ENCODE measurements around the gene CREB3L2.
"Not testable (repeated sequence)": the region's sequence is repeated elsewhere in the genome, so short reads cannot be mapped to it uniquely, and the experiment has no call there.

CREB3L2 gene

DNA sequence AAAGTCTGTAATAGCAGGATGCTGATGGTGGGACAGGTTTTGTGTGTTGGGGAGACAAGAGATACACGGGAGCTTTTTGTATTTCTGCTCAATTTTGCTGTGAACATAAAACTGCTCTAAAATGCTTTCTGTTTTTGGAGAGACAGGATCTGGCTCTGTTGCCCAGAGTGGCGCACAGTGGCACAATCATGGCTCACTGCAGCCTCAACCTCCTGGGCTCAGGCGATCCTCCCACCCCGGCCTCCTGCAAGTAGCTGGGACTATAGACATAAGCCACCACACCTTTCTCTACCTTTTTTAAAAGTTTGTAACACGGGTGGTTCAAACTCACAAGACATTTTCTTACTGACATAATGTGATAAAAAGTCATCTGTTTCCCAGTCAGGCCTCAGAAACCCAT lies 14.3 kb downstream of the CREB3L2 start:
- DNase-seq (ENCODE audit: low spot score) = no peak

DNA sequence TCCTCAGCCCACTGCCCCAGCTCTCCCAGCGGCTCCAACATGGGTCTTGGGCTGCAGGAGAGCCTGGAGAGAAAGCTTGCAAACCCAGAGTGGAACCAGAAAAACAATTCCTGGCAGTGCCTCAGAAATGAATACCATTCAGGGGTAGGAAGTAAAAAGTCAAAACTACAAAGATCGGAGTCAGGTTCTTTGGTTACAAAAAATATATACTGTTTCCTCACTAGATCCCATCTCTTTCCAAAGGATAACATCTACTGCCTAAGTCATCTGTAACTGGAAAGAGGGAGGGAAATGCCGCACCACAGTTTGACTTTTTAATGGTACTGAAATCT lies 14.9 kb downstream of the CREB3L2 start:
- no peak for DNase-seq (ENCODE audit: low spot score)

DNA sequence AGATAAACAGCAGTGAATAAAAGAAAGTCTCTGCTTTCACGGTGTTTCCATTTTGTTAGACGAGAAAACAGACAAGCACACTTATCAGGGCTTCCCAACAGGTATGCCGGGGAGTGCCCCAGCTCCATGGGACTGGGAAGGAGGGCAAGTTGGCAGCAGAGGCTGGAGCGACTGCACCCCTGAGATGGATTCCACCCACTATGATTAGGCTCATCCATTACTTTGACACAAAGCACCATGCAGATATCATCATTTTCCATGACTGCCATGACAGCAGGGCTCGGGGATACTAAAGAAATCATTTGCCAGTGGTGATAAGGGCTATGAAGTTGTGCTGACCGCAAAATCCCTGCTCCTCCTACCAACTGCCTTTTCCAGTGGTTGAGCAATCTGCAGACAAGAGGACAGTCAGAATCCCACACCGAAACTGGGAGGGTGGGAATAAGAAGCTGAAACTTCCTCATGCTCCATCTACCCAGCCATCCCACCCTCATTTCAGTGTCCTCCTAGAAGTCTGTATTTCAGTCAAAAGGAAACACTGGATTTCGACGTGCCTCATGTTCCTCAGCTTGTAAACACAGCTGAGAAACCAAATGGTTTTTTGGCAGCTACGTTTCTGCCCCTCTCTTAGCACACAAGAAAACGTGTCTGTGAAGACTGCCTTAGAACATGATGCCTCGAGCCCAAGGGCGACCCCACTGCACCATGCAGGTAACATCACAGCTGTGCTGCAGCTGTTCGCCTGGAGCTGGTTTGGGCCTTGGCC lies 15.5 kb downstream of the CREB3L2 start:
- no peak for DNase-seq (ENCODE audit: low spot score)

DNA sequence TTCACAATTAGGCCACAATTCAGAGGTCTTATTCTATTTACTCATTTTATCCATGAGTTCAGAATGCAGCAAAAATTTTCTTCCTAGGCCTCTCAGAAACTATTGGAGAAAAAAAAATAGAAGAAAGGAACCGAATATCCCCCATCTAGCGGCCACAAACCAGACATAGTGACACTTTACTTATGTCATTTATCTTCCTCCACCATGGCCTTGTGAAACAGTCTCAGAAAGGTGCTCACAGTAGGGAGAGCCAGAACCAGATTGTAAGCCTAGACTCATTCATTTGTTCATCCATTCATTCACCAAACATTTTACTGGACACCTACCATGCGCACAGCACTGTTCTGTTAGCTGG lies 16.0 kb downstream of the CREB3L2 start:
- DNase-seq (ENCODE audit: low spot score) = no peak

DNA sequence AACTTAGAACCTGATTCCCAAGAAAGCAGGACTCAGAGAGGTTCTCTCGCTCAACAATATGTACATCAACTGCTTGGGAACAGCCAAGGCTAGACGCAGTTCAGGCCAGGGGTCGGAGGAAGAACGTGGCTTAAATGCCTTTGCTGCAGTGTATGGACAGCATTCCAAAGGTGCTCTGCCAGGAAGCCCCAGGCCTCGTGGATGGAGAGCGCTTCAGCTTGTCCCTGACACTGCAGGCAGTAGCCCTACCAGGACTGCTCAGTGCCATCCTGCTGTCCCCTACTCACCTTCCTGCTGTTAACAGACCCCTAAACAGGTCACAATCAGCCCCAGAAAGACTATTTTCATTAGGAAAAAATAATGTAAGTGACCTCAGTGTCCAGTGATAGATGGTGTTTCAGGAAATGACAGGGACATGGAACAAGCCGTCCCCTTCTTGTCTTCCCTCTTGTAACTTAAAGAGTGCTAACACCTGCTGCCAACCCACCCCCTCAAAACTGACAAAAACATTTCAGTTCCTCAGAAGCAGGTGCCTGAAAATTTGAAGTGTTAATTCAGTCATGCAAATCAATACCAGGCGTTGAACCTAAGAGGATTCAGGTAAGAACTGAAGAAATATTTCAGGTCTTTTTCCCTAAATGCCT lies 16.5 kb downstream of the CREB3L2 start:
- DNase-seq (ENCODE audit: low spot score) = no peak

DNA sequence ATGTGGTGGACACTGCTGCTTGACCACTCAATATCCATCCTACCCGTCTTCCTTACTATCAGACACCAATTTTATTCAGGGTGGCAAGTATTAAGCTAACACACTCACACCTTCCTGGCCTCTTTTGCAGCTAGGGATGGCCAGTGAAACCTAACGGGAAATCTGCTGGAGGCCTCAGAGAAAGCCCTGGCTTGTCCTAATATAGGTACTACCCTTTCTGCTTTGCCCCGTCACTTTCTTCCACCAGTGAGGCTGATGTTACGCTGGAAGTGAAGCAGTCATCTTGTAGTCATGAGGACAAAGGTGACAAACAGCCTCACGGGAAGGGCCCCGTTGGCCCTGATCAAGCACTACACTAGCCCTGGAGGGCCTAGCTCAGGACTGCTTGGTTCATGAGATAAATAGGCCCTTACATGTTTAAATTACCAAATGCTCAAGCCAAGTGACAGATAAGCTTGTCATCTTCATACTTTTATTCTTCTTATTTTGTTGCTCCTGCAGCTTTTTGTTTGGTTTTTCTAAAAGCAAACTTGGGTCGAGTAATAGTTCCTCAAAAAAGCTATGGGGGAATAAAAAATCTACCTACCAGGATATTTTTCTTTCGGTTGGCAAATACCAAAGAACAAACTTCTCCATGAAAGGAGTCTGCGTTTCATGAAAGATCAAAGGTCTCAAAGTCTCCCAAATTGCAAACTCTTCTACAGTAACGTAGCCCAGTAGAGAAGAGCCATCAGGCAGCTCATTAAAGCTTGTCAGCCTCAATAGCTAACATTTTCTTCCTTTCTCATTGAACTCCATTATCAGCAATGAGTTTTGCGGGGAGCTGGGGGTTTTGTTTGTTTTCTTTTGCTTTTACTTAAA lies 17.5 kb downstream of the CREB3L2 start:
- DNase-seq (ENCODE audit: low spot score) = no peak

DNA sequence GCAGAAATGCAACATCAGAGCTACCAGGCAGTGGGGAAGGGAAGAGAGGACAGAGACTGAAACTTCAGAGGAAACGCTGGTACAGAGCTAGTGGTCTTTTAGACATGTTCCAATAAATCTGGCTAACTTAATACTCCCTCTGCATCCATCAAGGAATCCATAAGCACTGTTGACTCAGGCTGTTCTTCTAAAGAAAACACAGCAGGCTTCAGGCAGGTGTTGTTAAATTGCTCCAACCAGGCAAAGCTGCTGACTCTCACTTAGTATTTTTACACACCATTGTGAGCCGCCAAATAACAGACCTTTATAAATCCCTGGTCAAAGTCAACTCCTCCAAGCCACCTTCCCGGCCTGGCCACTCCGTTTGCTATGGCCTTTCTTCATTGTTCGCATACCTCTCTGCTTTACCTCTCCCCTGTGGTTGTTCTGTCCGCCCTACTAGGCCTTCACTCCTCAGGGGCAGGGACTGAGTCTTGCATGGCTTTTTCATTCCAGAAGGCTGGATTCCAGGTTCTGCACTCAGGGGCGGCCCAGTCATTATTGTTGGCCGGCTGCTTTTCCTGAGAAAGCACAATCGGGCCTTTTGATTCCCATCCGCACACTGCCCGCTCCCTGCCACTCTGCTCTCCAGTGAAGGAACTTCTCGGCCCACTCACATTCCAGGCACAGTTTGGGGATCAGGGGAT lies 18.4 kb downstream of the CREB3L2 start:
- peak; percentile 71 for DNase-seq (ENCODE audit: low spot score)

DNA sequence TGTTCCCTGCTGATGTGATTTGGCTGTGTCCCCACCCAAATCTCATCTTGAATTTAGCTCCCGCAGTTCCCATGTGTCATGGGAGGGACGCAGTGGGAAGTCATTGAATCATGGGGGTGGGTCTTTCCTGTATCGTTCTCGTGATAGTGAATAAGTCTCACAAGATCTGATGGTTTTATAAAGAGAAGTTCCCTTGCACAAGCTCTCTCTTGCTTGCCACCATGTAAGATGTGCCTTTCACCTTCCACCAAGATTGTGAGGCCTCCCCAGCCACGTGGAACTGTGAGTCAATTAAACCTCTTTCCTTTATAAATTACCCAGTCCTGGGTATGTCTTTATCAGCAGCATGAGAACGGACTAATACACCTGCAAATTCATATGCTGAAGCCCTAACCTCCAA lies 19.5 kb downstream of the CREB3L2 start:
- DNase-seq (ENCODE audit: low spot score) = not testable (repeated sequence)

DNA sequence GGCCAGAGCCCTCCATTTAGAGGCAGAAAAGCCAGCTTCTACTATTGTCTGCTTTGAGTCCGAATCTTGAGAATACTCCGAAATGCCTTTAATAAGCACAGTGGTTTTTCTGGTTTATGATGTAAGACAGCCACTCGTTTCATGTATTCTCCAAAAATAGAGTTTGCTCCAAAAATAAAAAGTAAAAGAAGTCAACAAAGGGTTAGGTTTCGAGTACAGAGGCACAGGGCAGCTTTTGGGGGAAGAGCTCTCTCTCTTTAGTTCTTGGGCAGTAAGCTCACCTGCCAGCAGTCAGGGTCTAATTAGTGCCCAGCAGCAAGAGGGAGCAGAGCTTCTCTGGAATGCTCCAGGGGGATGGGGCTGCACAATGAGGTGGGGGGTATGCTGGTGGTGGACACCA lies 20.2 kb downstream of the CREB3L2 start:
- DNase-seq (ENCODE audit: low spot score) = no peak

DNA sequence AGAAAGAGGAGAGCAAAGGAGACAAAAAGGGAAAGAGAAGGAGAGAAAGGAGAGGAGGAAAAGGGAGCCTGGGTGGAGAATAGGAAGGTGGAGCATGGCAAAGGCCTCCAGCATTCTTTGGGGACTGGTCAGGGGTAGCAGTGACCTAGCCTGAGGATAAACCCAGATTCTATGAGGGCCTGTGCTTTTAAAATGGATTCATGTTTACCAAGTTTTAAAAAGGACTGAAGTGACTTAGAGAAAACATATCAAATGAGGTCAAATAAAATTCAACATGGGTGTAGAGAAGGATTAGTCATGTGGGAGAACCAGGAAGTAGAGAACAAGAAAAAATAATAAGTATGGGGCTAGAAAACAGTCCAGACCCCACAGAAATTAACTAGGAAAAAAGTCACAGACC lies 20.7 kb downstream of the CREB3L2 start:
- DNase-seq (ENCODE audit: low spot score) = no peak

DNA sequence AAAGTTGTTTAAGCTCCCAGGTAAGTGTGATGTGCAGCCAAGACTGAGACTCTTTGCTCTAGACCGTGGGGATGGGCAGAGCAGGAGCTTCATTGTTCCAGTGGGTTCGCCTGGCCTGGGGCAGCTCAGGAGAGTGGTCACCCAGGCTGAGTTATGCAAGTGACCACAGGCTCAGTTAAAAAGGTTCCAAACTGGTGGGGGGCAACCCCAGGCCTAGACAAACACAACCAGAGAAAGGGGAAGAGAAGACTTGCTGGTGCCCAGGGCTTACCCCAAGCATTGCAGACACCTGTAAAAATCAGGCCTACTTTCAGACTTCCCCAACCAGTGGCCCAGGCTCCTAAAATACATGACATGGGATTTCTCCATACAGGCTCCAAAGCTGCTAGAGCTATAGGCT lies 21.6 kb downstream of the CREB3L2 start:
- no peak for DNase-seq (ENCODE audit: low spot score)

DNA sequence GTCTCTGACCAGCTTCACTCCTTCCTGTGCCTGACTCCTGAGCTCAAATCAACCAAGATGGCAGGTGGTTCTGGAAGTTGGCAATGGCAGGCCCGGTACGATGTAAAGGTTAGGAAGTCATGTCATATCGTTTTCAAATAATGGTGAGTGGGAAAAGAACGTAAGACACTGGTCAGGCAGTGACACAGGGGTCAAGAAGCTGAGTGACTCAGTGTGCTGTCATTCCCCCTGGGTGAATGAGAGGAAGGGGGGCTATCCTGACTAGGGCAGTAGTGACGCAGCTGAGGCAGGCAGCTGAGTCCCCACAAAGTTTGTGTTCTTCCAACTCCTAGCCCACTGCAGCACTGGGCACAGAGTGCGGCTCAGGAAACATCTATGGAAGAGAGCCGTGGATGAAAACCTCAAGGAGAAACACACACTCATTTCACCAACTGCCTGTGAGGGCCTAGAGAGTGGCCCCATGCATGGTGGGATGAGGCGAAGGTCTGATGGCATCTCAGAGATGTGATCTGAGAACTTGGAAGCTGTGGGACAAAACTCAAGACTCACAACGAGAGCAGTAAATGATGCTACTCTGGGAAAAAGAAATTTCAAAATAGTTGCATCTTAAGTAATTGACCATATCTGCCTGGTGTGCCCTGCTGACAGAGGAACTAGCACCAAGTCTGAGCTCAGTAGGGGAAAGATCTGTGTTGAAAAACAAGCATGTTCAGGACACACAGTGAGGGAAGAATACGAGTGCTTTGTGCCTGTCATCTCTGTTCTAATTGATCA lies 23.2 kb downstream of the CREB3L2 start:
- DNase-seq (ENCODE audit: low spot score) = no peak

DNA sequence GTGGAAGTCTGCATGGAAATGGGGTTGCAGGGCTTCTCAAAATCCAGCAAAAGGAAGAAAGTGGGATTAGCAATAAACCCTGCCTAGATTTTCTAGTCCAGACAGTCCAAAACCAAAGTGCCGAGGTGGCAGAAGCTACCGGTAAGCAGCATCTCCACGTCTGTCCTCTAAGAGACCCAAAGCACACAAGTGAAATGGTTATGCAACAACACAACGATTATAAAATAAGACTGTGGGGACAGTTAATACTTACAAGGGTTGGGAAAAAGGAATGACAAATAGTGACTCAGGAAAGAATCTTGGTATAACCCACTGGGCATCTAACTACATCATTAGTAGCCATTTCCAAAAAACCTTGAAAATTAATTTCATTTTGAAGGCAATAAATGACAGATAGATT lies 24.7 kb downstream of the CREB3L2 start:
- DNase-seq (ENCODE audit: low spot score) = no peak

DNA sequence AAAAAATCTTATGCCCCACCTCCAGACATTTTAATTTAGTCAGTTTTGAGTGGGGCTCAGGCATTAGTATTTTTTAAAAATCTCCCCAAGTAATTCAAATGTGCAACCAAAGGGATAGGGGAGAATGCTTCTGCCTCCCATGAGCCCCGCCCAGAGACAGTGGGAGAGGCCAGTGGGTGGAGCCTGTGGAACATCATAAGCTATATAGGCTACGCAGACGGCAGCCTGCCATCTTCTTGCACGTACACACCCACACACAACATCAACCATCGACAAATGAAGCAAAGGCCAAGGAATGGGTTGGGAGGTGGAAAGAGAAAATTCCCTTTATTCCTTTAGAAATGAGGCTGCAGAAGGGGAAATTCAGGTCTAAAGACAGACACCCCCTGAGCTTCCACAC lies 25.2 kb downstream of the CREB3L2 start:
- no peak for DNase-seq (ENCODE audit: low spot score)

DNA sequence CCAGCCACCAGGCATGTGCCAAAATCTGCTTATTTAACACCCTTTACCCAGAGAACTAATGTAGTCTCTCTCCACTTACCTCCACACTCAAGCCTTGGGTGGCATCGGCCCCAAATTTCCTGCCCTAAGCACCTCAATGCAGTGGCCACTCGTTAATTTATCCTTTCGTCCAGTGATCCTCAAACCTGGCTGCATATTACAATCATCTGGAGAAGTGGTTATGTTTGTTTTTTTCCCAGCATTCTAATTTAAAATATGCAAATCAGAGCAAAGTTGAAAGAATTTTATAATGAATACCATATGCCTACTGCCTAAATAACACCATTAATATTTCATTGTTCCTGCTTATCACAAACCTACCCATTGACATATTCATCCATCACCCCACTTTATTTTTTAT lies 25.7 kb downstream of the CREB3L2 start:
- DNase-seq (ENCODE audit: low spot score) = no peak

DNA sequence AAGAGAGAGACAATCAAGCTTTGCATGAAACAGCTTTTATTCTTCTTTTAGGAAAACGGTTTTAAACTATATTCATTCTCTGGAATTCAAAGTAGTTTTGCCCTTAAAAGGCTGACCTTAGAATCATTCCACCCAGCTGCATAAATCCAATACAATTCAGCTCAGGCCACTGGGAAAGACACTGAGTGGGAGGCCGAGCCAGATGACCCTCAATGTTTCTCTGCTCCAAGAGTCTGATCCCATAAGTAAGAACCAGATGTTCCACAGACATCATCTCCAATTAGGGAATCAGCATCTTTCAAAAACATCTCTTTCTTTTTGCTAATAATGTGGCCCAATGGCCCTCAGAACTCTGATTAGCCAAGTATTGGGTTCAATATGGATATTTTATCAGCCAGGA lies 26.1 kb downstream of the CREB3L2 start:
- peak; percentile 31 for DNase-seq (ENCODE audit: low spot score)

DNA sequence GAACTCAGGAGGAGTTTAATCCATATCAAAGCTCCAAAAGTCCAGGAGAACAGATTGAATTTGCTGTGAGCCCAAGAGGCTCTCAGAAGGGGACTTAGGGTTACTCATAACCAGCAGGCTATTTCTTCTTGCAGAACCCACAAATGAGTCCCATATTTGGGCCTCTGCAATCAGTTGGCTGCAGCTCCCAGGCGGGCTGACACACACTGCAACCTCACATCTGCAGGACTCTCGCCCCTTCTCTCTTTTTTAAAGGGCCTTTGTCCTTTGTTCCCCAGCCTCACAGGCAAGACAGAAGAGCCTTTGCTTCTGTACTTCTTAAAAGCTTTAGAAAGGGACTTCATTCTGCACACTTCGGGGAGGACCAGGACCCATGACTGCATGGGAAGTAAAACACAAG lies 26.7 kb downstream of the CREB3L2 start:
- DNase-seq (ENCODE audit: low spot score) = peak; percentile 92

DNA sequence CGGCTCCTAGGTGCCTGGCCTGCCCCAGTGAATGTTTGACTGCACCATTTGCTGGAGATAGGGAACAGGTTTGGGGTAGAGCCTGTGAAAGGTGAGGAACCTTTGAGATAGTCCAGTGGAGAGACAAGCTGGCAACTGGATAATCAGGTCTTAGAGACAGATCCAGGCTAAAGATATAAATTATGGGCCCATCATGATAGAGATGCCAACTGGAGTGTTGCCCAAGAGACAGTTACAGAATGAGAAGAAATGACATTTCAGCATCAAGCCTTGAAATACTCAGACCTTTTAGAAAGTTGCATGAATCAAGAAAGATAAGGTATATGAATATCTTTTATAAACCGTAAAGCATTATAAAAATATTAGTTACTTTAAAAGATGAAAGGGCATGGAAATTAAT lies 27.1 kb downstream of the CREB3L2 start:
- DNase-seq (ENCODE audit: low spot score) = no peak

DNA sequence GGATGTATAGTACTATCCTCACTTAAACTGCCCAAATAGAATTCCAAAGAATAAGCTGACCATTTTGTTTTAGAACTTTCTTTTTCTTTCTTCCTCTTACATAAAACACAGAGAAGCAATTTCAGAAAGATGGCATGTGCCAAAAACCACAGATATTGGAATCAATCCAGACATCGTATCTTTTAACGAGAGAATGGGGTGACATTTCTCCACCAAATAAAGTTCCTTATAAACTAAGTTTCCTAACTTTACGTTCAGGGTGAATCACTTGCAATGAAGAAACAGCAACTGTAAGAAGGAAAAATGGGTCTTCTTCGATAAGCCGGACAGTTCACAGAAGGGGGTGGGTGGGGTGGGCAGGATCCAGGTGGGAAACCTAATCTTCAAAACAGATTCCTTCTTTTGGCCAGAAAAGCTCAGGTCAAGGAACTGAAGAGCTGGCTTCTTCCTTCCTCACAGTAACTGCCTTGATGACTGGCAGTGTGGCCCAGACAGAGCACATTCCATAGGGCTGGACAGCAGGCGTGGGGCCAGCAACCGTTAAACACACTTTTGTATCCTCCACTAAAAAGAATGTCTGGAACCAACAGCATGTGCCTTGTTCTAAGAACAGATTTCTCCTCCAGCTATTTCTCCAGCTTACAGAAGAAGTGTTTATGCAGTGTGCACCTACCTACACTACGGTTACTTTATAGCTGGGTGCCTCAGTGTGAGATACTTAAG lies 31.5 kb downstream of the CREB3L2 start:
- peak; percentile 38 for DNase-seq (ENCODE audit: low spot score)

DNA sequence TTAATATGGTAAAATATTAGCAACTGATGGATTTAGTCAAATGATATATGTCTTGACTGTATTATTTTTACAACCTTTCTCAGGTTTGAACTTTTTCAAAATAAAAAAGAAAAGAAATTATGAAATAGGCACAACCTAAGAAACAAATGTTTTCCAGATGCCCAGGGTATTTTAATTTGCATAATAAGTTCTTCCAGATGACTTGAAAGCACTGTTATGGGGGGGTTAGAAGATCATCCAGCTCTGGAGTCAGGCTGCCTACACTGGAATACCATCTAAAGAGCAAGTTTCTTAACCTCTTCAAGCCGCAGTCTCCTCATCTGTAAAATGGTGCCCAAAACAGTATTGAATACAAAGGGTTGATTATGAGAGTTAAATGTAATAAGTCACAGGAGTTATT lies 32.1 kb downstream of the CREB3L2 start:
- DNase-seq (ENCODE audit: low spot score) = no peak

DNA sequence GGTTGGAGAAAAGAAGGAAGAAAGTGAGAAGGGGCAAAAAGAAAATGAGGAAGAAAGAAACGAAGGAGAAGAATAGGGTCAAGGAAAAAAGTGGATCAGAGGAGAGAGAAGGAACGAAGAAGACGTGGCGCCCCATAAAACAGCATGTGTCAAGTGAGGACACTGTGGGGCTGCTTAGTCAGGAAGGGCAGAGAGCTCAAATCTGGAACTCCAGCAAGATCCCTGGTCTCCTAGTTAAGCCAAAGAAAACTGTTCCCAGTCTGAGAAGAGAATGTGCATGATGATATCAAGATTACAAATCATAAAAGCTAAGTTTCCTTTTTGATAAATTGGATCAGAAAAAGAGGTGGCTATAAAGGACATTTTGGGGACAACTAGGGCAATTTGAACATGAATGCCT lies 33.0 kb downstream of the CREB3L2 start:
- DNase-seq (ENCODE audit: low spot score) = no peak

All from globus pallidus (tissue), 1 donor.